ENCODE measurements around the gene C11orf24. TPM values are rescaled to one million over a fixed set of nuclear protein-coding genes. Genes with fewer than 3 reads are reported as not detected.

C11orf24 gene
- polyA plus RNA-seq, 1 of the 3 experiments (the other 2 are of a cell fraction): 50.9 TPM

DNA sequence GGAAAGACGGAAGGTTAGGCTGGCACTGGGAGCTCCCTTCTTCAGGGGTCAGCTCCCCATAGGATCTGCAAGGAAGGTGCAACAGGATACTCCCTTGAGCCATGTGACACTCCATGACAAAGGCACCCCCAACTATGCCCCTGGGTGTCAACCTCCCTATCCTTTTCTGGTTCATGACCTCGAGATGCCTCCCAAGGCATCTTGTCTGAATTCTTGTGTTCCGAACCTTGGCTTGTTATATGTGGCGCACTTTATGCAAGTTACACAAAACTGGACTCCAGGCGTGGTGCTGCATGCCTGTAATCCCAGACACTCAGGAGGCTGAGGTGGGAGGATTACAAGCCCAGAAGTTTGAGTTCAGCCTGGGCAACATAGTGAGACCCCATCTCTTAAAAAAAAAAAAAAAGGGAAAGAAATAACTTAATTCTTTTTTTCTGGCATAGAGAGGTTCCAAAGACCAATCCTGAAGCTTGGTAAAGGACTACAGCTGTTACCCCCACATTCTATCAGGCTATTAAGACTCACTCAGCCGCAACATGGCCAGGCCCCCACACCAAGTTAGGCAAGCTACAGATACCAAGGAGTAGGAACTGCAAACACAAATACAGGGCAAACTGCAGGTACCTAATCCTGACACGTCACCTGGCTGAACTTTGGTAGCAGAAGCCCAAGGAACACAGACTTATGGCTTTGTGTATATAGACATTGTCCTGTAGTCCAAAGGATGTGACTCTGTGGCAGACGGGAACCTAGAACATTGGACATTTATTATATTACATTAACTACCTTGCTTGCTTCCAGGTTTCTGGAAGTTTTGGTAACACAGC, 1.4 kb downstream of the C11orf24 start (continued):
- TF ChIP-seq SIN3A (IDR thresholded peaks at IDR 0.05; ENCODE audit: borderline replicate concordance, low read depth, low read length): no peak

DNA sequence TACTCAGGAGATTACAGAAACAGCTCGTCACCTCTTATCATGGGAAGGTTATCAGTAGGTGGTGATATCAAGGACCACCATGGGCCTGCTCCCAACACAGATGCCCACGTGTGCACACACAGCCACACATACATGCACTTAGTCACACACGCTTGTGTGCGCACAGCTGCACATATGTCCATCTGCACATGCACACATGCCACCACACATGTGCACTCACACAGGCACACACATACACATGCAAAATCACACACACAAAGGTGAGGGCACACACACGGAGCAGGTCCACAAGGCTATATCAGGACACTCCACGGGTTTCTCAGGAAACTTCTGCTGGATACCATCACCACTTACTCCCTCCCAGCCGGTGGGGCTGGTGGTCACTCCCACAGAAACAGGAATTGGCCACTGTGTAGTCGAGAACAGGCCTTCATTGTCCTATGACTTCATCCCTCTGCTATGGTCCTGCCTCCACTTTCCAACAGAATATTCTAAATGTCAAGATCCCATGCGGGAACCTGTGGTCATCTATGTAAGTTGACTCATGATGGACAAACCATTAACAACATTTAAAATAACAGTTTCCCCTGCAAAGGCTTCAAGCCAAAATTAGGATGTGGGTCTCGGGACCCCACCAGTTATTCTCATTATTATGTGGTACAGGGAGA, 2.2 kb downstream of the C11orf24 start:
- H3K4me3 ChIP-seq (ENCODE audit: low read depth in 2 of 2, low read length in 1 of 2): 0 out of 4 replicates have a peak overlapping the region, but pooled peaks of 1 of the 2 experiments have one; percentile 75
- peak overlapping the region; percentile 92 for H3K4me2 ChIP-seq
- H3K27ac ChIP-seq (ENCODE audit: low read depth in 2 of 2, low read length in 1 of 2): peak overlapping the region in 1 of 2 experiments; percentile 25; a peak in 1 of 4 replicates
- peaks cover 18 to 26% of the 10 kb centered on the region in 2 experiments for H3K36me3 ChIP-seq (replicated peaks in 1 of 2; ENCODE audit: control insufficient read depth in 1 of 2, insufficient read depth in 2 of 2, low read length in 1 of 2)
- H3K9me3 ChIP-seq: no peaks in the 10 kb centered on the region
- CTCF ChIA-PET: interaction anchor here (4.1 kb wide), 1 partner anchor 11 kb away, joined by 50 read pairs; no protein-coding TSS in a partner anchor
- peaks cover 66% of the 10 kb centered on the region for H3K79me2 ChIP-seq (ENCODE audit: insufficient read depth)
- H3K27me3 ChIP-seq (ENCODE audit: insufficient read depth): no peaks in the 10 kb centered on the region
- WGBS (ENCODE audit: low lambda C conversion rate): 81% methylated on average over 9 of the region's 10 CpGs
- no peaks in the 10 kb centered on the region for H3K9me2 ChIP-seq
- no peak overlapping the region for H3K9ac ChIP-seq
- H3F3A ChIP-seq (replicated peaks; ENCODE audit: insufficient read depth): peaks cover 3% of the 10 kb centered on the region
- POLR2A ChIA-PET: no interaction called here
- TF ChIP-seq, protein P1, sequence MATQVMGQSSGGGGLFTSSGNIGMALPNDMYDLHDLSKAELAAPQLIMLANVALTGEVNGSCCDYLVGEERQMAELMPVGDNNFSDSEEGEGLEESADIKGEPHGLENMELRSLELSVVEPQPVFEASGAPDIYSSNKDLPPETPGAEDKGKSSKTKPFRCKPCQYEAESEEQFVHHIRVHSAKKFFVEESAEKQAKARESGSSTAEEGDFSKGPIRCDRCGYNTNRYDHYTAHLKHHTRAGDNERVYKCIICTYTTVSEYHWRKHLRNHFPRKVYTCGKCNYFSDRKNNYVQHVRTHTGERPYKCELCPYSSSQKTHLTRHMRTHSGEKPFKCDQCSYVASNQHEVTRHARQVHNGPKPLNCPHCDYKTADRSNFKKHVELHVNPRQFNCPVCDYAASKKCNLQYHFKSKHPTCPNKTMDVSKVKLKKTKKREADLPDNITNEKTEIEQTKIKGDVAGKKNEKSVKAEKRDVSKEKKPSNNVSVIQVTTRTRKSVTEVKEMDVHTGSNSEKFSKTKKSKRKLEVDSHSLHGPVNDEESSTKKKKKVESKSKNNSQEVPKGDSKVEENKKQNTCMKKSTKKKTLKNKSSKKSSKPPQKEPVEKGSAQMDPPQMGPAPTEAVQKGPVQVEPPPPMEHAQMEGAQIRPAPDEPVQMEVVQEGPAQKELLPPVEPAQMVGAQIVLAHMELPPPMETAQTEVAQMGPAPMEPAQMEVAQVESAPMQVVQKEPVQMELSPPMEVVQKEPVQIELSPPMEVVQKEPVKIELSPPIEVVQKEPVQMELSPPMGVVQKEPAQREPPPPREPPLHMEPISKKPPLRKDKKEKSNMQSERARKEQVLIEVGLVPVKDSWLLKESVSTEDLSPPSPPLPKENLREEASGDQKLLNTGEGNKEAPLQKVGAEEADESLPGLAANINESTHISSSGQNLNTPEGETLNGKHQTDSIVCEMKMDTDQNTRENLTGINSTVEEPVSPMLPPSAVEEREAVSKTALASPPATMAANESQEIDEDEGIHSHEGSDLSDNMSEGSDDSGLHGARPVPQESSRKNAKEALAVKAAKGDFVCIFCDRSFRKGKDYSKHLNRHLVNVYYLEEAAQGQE (IDR thresholded peaks at IDR 0.05; ENCODE audit: low read depth, low read length): no peak
- TF ChIP-seq, protein P2, sequence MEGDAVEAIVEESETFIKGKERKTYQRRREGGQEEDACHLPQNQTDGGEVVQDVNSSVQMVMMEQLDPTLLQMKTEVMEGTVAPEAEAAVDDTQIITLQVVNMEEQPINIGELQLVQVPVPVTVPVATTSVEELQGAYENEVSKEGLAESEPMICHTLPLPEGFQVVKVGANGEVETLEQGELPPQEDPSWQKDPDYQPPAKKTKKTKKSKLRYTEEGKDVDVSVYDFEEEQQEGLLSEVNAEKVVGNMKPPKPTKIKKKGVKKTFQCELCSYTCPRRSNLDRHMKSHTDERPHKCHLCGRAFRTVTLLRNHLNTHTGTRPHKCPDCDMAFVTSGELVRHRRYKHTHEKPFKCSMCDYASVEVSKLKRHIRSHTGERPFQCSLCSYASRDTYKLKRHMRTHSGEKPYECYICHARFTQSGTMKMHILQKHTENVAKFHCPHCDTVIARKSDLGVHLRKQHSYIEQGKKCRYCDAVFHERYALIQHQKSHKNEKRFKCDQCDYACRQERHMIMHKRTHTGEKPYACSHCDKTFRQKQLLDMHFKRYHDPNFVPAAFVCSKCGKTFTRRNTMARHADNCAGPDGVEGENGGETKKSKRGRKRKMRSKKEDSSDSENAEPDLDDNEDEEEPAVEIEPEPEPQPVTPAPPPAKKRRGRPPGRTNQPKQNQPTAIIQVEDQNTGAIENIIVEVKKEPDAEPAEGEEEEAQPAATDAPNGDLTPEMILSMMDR (IDR thresholded peaks at IDR 0.05): no peak
- TF ChIP-seq, protein P3, sequence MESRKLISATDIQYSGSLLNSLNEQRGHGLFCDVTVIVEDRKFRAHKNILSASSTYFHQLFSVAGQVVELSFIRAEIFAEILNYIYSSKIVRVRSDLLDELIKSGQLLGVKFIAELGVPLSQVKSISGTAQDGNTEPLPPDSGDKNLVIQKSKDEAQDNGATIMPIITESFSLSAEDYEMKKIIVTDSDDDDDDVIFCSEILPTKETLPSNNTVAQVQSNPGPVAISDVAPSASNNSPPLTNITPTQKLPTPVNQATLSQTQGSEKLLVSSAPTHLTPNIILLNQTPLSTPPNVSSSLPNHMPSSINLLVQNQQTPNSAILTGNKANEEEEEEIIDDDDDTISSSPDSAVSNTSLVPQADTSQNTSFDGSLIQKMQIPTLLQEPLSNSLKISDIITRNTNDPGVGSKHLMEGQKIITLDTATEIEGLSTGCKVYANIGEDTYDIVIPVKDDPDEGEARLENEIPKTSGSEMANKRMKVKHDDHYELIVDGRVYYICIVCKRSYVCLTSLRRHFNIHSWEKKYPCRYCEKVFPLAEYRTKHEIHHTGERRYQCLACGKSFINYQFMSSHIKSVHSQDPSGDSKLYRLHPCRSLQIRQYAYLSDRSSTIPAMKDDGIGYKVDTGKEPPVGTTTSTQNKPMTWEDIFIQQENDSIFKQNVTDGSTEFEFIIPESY (IDR thresholded peaks at IDR 0.05; ENCODE audit: borderline replicate concordance, low read depth): no peak
- no peak for TF ChIP-seq NRF1 (IDR thresholded peaks at IDR 0.05; ENCODE audit: low read depth, low read length)
- TF ChIP-seq TEAD4 (IDR thresholded peaks at IDR 0.05; ENCODE audit: borderline replicate concordance, insufficient read depth): no peak
- TF ChIP-seq CHD2 (IDR thresholded peaks at IDR 0.05; ENCODE audit: low read length, partially characterized antibody): no peak
- no peak for TF ChIP-seq FOSL2 (IDR thresholded peaks at IDR 0.05; ENCODE audit: borderline replicate concordance, low read depth)
- TF ChIP-seq, protein P4, sequence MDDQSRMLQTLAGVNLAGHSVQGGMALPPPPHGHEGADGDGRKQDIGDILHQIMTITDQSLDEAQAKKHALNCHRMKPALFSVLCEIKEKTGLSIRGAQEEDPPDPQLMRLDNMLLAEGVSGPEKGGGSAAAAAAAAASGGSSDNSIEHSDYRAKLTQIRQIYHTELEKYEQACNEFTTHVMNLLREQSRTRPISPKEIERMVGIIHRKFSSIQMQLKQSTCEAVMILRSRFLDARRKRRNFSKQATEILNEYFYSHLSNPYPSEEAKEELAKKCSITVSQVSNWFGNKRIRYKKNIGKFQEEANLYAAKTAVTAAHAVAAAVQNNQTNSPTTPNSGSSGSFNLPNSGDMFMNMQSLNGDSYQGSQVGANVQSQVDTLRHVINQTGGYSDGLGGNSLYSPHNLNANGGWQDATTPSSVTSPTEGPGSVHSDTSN (IDR thresholded peaks at IDR 0.05): no peak
- TF ChIP-seq RXRA (IDR thresholded peaks at IDR 0.05; ENCODE audit: borderline replicate concordance, low read depth): no peak
- TF ChIP-seq TAF1 (IDR thresholded peaks at IDR 0.05; ENCODE audit: borderline replicate concordance, low read depth, low read length): no peak
- no peak for TF ChIP-seq RAD21 (IDR thresholded peaks at IDR 0.05; ENCODE audit: low read length)
- TF ChIP-seq, protein P5, sequence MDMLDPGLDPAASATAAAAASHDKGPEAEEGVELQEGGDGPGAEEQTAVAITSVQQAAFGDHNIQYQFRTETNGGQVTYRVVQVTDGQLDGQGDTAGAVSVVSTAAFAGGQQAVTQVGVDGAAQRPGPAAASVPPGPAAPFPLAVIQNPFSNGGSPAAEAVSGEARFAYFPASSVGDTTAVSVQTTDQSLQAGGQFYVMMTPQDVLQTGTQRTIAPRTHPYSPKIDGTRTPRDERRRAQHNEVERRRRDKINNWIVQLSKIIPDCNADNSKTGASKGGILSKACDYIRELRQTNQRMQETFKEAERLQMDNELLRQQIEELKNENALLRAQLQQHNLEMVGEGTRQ (IDR thresholded peaks at IDR 0.05; ENCODE audit: borderline replicate concordance, low read depth, low read length): no peak
- TF ChIP-seq EZH2phosphoT487 (IDR thresholded peaks at IDR 0.05; ENCODE audit: borderline replicate concordance, low read depth): no peak
- TF ChIP-seq RFX5 (IDR thresholded peaks at IDR 0.05; ENCODE audit: low read length): no peak
- no peak for TF ChIP-seq ELF1 (IDR thresholded peaks at IDR 0.05)
- TF ChIP-seq MEF2A (IDR thresholded peaks at IDR 0.05; ENCODE audit: borderline replicate concordance, low read depth): no peak
- no peak for TF ChIP-seq NFIC (IDR thresholded peaks at IDR 0.05; ENCODE audit: borderline replicate concordance)
- no peak overlapping the region for H2AFZ ChIP-seq (ENCODE audit: low read depth)
- DNase-seq: no peak
- H4K20me1 ChIP-seq (ENCODE audit: insufficient read depth): 0 out of 2 replicates have a peak, but pooled peaks cover 7% of the 10 kb centered on the region
- peaks cover 14 to 17% of the 10 kb centered on the region in 2 experiments; a peak in 3 of 4 replicates for H3K4me1 ChIP-seq (ENCODE audit: control insufficient read depth in 1 of 2, insufficient read depth in 2 of 2, low read depth in 1 of 2, low read length in 1 of 2)

Measured in SK-N-SH (cell line).